Ishikawa (cell line): ENCODE data around the gene SPRING1.

Experiments used
- CREB1 ChIP-seq: IDR thresholded peaks from 2 replicates; pipeline ENCODE4 v1.6.1; 2012; ENCODE audit warnings: low read depth
- EGR1 ChIP-seq: IDR thresholded peaks from 2 replicates; pipeline ENCODE4 v1.6.1; 2012
- NFIC ChIP-seq: IDR thresholded peaks from 2 replicates; pipeline ENCODE4 v1.6.1; 2012
- YY1 ChIP-seq: IDR thresholded peaks from 2 replicates; pipeline ENCODE4 v1.6.1; 2012; ENCODE audit warnings: low read depth
- TF ChIP-seq, protein P1 (sequence below): IDR thresholded peaks from 2 replicates; pipeline ENCODE4 v1.6.1; 2012

GRCh38 chr12:116691636-116692035 is 46.2 kb downstream of the SPRING1 start:
- no peak for TF ChIP-seq CREB1
- no peak for TF ChIP-seq EGR1
- TF ChIP-seq, protein P1, sequence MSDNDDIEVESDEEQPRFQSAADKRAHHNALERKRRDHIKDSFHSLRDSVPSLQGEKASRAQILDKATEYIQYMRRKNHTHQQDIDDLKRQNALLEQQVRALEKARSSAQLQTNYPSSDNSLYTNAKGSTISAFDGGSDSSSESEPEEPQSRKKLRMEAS: no peak
- TF ChIP-seq YY1: no peak
- no peak for TF ChIP-seq NFIC
